Peyer's patch (tissue), 4 donors: ENCODE measurements around the gene CCDC74B.
"Not testable (repeated sequence)": the region's sequence is repeated elsewhere in the genome, so short reads cannot be mapped to it uniquely, and the experiment has no call there.

Experiments used
- POLR2A ChIP-seq, 2 donors: fragments of 450-650 bp; IDR thresholded peaks; one replicate each; pipeline ENCODE4 v1.5.1; 2017; ENCODE audit warnings: antibody characterized with exemption in 2 of 2, mild to moderate bottlenecking in 2 of 2, moderate library complexity in 2 of 2
- TF ChIP-seq, protein P1 (sequence below), 6 experiments: fragments of 450-650 bp in 4 of 6; fragments of 200-600 bp in 2 of 6; sonication (generic) in 1 of 6; IDR thresholded peaks; one replicate each; pipeline ENCODE4 v1.5.1; 2017 to 2019; ENCODE audit warnings: antibody characterized with exemption in 6 of 6, mild to moderate bottlenecking in 3 of 6, moderate library complexity in 1 of 6

- TF ChIP-seq, protein P1, sequence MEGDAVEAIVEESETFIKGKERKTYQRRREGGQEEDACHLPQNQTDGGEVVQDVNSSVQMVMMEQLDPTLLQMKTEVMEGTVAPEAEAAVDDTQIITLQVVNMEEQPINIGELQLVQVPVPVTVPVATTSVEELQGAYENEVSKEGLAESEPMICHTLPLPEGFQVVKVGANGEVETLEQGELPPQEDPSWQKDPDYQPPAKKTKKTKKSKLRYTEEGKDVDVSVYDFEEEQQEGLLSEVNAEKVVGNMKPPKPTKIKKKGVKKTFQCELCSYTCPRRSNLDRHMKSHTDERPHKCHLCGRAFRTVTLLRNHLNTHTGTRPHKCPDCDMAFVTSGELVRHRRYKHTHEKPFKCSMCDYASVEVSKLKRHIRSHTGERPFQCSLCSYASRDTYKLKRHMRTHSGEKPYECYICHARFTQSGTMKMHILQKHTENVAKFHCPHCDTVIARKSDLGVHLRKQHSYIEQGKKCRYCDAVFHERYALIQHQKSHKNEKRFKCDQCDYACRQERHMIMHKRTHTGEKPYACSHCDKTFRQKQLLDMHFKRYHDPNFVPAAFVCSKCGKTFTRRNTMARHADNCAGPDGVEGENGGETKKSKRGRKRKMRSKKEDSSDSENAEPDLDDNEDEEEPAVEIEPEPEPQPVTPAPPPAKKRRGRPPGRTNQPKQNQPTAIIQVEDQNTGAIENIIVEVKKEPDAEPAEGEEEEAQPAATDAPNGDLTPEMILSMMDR (IDR thresholded peaks at IDR 0.05): not testable (repeated sequence)
- not testable (repeated sequence) for TF ChIP-seq POLR2A (IDR thresholded peaks at IDR 0.05)
Observed at GRCh38 chr2:130159376-130159775, 14.5 kb upstream of the CCDC74B start.
